Heart right ventricle (tissue), 16 donors: Measurements from ENCODE around the gene DNAJA2. TPM values are rescaled to one million over a fixed set of nuclear protein-coding genes. Genes with fewer than 3 reads are reported as not detected.

Source experiments
- ATAC-seq, 8 donors: fragments of 200-7000 bp; cut with Tn5 transposase; one replicate each; pipeline ENCODE4 v1.9.1; 2020; ENCODE audit warnings: mild to moderate bottlenecking in 8 of 8, moderate library complexity in 8 of 8, moderate number of reproducible peaks in 1 of 8
- DNase-seq, 2 donors: peaks; one replicate each; pipeline ENCODE4 v3.0.0-alpha.2; 2020
- H3K27ac ChIP-seq, 10 donors: fragments of 200-600 bp; sonication (generic) in 2 of 10; one replicate each; pipeline versions ENCODE4 v1.5.0 to v1.8.0; 2020 to 2022; ENCODE audit warnings: mild to moderate bottlenecking in 3 of 10
- H3K27me3 ChIP-seq, 7 donors: fragments of 200-600 bp; one replicate each; pipeline ENCODE4 v1.8.0; 2021 to 2022; ENCODE audit warnings: mild to moderate bottlenecking in 2 of 7
- H3K36me3 ChIP-seq, 9 donors: fragments of 200-600 bp; sonication (generic) in 1 of 9; one replicate each; pipeline versions ENCODE4 v1.5.0 to v1.8.0; 2020 to 2022; ENCODE audit warnings: mild to moderate bottlenecking in 2 of 9
- H3K4me1 ChIP-seq, 9 donors: fragments of 200-600 bp; sonication (generic) in 1 of 9; one replicate each; pipeline versions ENCODE4 v1.5.0 to v1.8.0; 2020 to 2022; ENCODE audit warnings: mild to moderate bottlenecking in 4 of 9
- H3K4me3 ChIP-seq, 10 donors: fragments of 200-600 bp; sonication (generic) in 2 of 10; one replicate each; pipeline versions ENCODE4 v1.5.0 to v1.8.0; 2020 to 2022; ENCODE audit warnings: mild to moderate bottlenecking in 7 of 10, moderate library complexity in 2 of 10
- H3K9me3 ChIP-seq, 11 donors: fragments of 200-600 bp in 10 of 11; sonication (generic) in 2 of 11; one replicate each; pipeline versions ENCODE4 v1.5.0 to v1.8.0; 2013 to 2022; ENCODE audit warnings: mild to moderate bottlenecking in 2 of 11, control low read depth in 1 of 11, moderate library complexity in 1 of 11
- CTCF ChIP-seq, 9 donors: fragments of 200-600 bp; sonication (generic) in 2 of 9; IDR thresholded peaks; one replicate each; pipeline versions ENCODE4 v1.5.0 to v1.8.0; 2021 to 2022; ENCODE audit warnings: antibody characterized with exemption in 9 of 9, mild to moderate bottlenecking in 5 of 9, moderate library complexity in 1 of 9
- WGBS, 2 donors: extraction: QIAGEN DNeasy Blood & Tissue Kit; methylation state at CpG; one replicate each; pipeline ENCODE4 v1.1.7; 2013; ENCODE audit warnings: inconsistent platforms in 1 of 2; 5-methylcytosine and 5-hydroxymethylcytosine counted together
- intact Hi-C, 10 donors: fragments of 100-400 bp; cut with DNase I; formaldehyde crosslinking; loops; one replicate each; pipeline versions ENCODE4 v1.11.1 to v1.14.2; 2022
- polyA plus RNA-seq, 2 donors: library from polyadenylated mRNA; stranded (reverse); fragments of 200-250 nt; gene quantifications; one replicate each; pipeline ENCODE4 v1.2.3, GENCODE V29; 2013
- total RNA-seq, 10 donors: library from RNA; stranded (reverse); fragmentation: NEBNext Ultra II Directional in 3 of 10; extraction: Animal tissue kit (Norgen Biotek cat#: 25700) in 3 of 10; gene quantifications; one replicate each; pipeline versions ENCODE4 v1.2.1 to v1.2.4, GENCODE V29; 2021 to 2023
- donor health status: Arrhythmogenic right ventricular cardiomyopathy.
- donor health status: ischemic (EF 13 %, LVEDD 7.1; RV severe dilation, severe dysfunction).
- donor health status: healthy with polysubstance abuse.
- donor health status: DM: no; HTN: yes; CAD: no.
- donor health status: DM: no; HTN: no; CAD: no.
- donor health status: ischemic (EF 25% LVEDD 6.9; RV normal size, moderate dysfunction).
- donor health status: ischemic (EF 25% LVEDD 5.7; RV mildly dilated, moderate dysfunction).
- donor health status: healthy.
- donor health status: DM: yes; HTN: yes; CAD: no.
- donor health status: Ischemic cardiomyopathy.
- donor health status: ischemic (EF 35%, LVEDD 5.7; RV mildly dilated, moderate dysfunction).
- donor health status: nonischemic (EF 11% LVEDD 7.7; RV severe dilation, severe dysfunction).
- donor health status: DM: yes; HTN: yes; CAD: no.
- donor health status: PGD.
- donor health status: ischemic (EF 29% LVEDD 5.4; RV normal size, mild dysfunction).
- donor health status: nonischemic (EF 23%, LVEDD 6.1; RV moderate dilation, normal function).

The DNAJA2 gene
- total and polyA plus RNA-seq, 12 donors: 47.3 to 107 (median 91.6) TPM

DNA sequence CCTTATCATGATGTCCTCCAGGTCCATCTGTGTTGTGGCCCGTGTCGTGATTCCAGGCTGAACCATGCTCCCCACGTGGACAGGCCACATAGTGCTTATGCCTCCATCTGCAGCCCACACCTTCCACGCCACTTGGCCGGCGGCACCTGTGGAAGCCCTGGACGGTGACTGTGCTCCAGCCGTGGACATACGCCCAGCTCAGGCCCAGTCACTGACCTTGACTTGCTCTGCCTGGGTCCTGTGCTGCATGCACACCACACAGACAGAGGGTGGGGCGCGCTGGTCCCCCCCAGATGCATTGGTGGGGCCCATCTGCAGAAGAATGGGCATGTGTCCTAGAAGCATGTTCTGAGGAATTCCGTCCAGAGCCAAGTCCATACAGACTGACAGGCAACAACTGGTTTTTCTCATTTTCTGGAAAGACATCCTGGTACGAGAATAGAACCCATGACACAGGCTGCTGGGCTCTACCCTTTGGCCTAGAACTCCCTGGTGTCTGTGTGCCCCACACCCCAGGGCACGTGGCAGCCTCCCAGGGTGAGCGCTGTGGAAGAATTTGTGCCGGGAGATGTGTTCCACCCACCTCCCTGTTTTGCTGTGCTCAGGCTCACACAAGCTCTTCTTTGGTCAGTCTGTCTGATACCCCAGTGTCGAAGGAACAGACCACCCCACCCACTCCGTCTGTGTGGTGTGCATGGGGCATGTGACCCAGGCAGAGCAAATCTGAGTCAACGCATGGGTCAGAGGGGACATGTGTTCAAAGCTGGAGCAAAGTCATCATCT is 49.8 kb downstream of the DNAJA2 start:
- H3K4me3 ChIP-seq: no peak overlapping the region
- H3K9me3 ChIP-seq: no peaks in the 10 kb centered on the region
- whole genome bisulfite sequencing, 2 donors: 78% methylated on average over 19 of the region's 19 CpGs
- no peak for TF ChIP-seq CTCF (IDR thresholded peaks at IDR 0.05)
- H3K36me3 ChIP-seq: peaks cover 0 to 38% (median 0%) of the 10 kb centered on the region in 9 donors
- peak overlapping the region in 3 of 10 donors; percentile 22 to 51 (median 44) for H3K27ac ChIP-seq
- ATAC-seq (peak; percentile 8 to 63 (median 50)), DNase-seq (no peak)
- intact Hi-C loops: no loop called here
- H3K27me3 ChIP-seq: no peaks in the 10 kb centered on the region
- H3K4me1 ChIP-seq: peaks cover 0 to 18% (median 3%) of the 10 kb centered on the region in 9 donors

DNA sequence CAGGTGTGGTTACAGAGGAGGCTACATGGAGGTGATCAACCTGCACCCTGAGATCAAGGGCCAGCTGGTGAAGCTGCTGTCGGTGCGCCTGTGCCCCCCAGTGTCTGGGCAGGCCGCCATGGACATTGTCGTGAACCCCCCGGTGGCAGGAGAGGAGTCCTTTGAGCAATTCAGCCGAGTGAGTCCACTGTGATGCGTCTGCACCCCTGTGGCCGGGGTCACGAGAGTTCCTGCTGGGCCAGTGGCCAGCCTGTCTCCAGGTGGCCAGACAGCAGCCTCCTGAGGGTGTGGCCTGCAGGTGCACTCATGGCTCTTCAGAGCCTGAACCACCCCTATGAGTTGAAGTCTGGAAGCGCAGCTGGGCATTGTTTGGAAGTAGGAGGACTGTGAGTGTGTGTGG is 51.2 kb downstream of the DNAJA2 start:
- DNase-seq (no peak), ATAC-seq (no peak)
- no peaks in the 10 kb centered on the region for H3K27me3 ChIP-seq
- 93 to 96% methylated on average over 10 of the region's 10 CpGs for WGBS, 2 donors
- peaks cover 0 to 14% (median 3%) of the 10 kb centered on the region in 9 donors for H3K4me1 ChIP-seq
- H3K9me3 ChIP-seq: no peaks in the 10 kb centered on the region
- H3K36me3 ChIP-seq: peaks cover 0 to 38% (median 0%) of the 10 kb centered on the region in 9 donors
- no peak overlapping the region for H3K27ac ChIP-seq
- intact Hi-C loops: no loop called here
- TF ChIP-seq CTCF (IDR thresholded peaks at IDR 0.05): no peak
- no peak overlapping the region for H3K4me3 ChIP-seq

- Histone ChIP-seq H3K4me1 (peaks cover 0 to 10% (median 0%) of the 10 kb centered on the region in 9 donors), H3K9me3 (no peaks in the 10 kb centered on the region), H3K4me3 (no peak overlapping the region), H3K36me3 (peaks cover 0 to 31% (median 0%) of the 10 kb centered on the region in 9 donors), H3K27ac (no peak overlapping the region), H3K27me3 (no peaks in the 10 kb centered on the region)
- WGBS, 2 donors: 75 to 78% methylated on average over 9 of the region's 9 CpGs
- DNase-seq: no peak
- intact Hi-C loops: no loop called here
- TF ChIP-seq CTCF (IDR thresholded peaks at IDR 0.05): no peak
- no peak for ATAC-seq
Measured at GRCh38 chr16:46920402-46921068, 52.9 kb downstream of the DNAJA2 start.

DNA sequence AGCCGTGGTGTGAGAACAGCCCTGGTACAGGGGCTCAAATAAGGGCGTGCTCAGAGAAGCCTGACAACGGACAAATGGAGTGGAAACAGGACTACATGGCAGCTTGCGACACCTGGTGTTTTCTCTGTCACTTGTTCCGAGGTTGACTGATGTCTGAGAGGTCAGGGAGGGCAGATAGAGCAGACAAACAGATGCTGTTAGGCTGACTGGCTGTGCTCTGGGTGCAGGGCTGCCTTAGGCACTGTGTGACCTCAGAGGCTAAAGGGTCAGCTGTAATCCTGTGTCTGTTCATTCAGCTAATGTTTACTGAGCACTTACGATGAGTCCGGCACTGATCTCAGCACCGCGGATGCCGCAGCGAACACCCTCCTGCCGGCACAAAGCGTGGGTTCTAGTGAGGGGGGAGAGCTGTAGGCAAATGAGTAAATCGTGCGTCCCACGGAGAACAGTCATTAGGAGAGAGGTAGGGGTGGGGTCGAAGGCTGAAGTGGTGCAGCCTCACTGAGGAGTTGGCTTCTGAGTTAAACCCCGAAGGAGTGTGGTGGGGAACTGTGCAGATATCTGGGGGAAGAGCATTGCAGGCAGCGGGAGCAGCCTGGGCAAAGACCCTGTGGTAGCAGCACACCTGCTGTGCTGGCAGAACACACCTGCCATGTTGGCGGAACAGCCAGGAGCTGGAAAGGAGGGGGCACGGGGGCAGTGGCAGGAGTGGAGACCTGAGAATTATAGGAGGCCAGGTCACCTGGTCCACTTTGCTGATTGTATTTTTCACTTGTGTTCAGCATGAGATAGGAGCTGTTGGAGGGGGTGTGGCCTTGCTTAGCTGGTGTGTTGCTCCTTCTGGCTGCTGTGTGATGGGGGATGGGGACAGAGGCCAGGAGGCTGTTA is 54.3 kb downstream of the DNAJA2 start:
- ATAC-seq (no peak), DNase-seq (no peak)
- no peak overlapping the region for H3K27ac ChIP-seq
- H3K36me3 ChIP-seq: peaks cover 0 to 31% (median 0%) of the 10 kb centered on the region in 9 donors
- intact Hi-C loops: loop anchor here in 1 of 10 donors (10.0 kb wide), 1 partner anchor 244 kb away; no protein-coding TSS in a partner anchor
- H3K4me3 ChIP-seq: no peak overlapping the region
- H3K9me3 ChIP-seq: no peaks in the 10 kb centered on the region
- H3K4me1 ChIP-seq: peaks cover 0 to 8% (median 0%) of the 10 kb centered on the region in 9 donors
- no peaks in the 10 kb centered on the region for H3K27me3 ChIP-seq
- TF ChIP-seq CTCF (IDR thresholded peaks at IDR 0.05): no peak
- WGBS, 2 donors: 79 to 81% methylated on average over 21 of the region's 21 CpGs
